T-helper 22 cell (primary cell): ENCODE results near the gene ZNF101.
A peak's percentile ranks its signal among the peaks of the same experiment; 100 is the strongest.

Experiments
- DNase-seq: peaks from one replicate; pipeline ENCODE4 v3.0.0-alpha.2; 2020; ENCODE audit warnings: low read depth

The ZNF101 gene

GRCh38 chr19:19642506-19643157 lies 26.0 kb upstream of the ZNF101 start:
- no peak for DNase-seq

GRCh38 chr19:19643158-19644053 lies 25.2 kb upstream of the ZNF101 start, which contains the start of gene GMIP:
Gene GMIP, minus strand, starts transcription at chr19:19643657. Its CDS starts 128 bp downstream, at chr19:19643529.
- DNase-seq: peak; percentile 74

- no peak for DNase-seq
Observed at GRCh38 chr19:19644054-19644388, 24.6 kb upstream of the ZNF101 start.

- DNase-seq: no peak
Observed at GRCh38 chr19:19645233-19645870, 23.3 kb upstream of the ZNF101 start.

- DNase-seq: no peak
Observed at GRCh38 chr19:19647037-19647835, 21.4 kb upstream of the ZNF101 start.

GRCh38 chr19:19649155-19649554 lies 19.5 kb upstream of the ZNF101 start:
- no peak for DNase-seq

GRCh38 chr19:19649580-19649995 lies 19.1 kb upstream of the ZNF101 start:
- DNase-seq: no peak

GRCh38 chr19:19650331-19650730 lies 18.3 kb upstream of the ZNF101 start:
- DNase-seq: no peak

GRCh38 chr19:19651076-19651475 lies 17.6 kb upstream of the ZNF101 start:
- DNase-seq: no peak

GRCh38 chr19:19652482-19653295 lies 15.9 kb upstream of the ZNF101 start:
- no peak for DNase-seq

GRCh38 chr19:19653597-19654147 lies 15.0 kb upstream of the ZNF101 start:
- no peak for DNase-seq

GRCh38 chr19:19654441-19654840 lies 14.2 kb upstream of the ZNF101 start:
- DNase-seq: no peak

- DNase-seq: no peak
Observed at GRCh38 chr19:19655051-19655594, 13.5 kb upstream of the ZNF101 start.

- no peak for DNase-seq
Observed at GRCh38 chr19:19655641-19656343, 12.8 kb upstream of the ZNF101 start.

GRCh38 chr19:19656451-19657396 lies 11.9 kb upstream of the ZNF101 start:
- DNase-seq: no peak

- DNase-seq: no peak
Observed at GRCh38 chr19:19657397-19657783, 11.2 kb upstream of the ZNF101 start.

GRCh38 chr19:19659646-19660245 lies 8.9 kb upstream of the ZNF101 start:
- no peak for DNase-seq

GRCh38 chr19:19661141-19661674 lies 7.4 kb upstream of the ZNF101 start:
- no peak for DNase-seq
